Stimulated activated CD8-positive, alpha-beta memory T cell treated with anti-CD3 and anti-CD28 coated beads, Interleukin-4, amount 100 ng/mL, for 24 hours (primary cell): Measurements from ENCODE around the gene COL6A2.
"Not testable (repeated sequence)": the region's sequence is repeated elsewhere in the genome, so short reads cannot be mapped to it uniquely, and the experiment has no call there.

Experiments
- DNase-seq: peaks from one replicate; pipeline ENCODE4 v3.0.0-alpha.2; 2020; ENCODE audit warnings: low read depth

COL6A2 gene

DNA sequence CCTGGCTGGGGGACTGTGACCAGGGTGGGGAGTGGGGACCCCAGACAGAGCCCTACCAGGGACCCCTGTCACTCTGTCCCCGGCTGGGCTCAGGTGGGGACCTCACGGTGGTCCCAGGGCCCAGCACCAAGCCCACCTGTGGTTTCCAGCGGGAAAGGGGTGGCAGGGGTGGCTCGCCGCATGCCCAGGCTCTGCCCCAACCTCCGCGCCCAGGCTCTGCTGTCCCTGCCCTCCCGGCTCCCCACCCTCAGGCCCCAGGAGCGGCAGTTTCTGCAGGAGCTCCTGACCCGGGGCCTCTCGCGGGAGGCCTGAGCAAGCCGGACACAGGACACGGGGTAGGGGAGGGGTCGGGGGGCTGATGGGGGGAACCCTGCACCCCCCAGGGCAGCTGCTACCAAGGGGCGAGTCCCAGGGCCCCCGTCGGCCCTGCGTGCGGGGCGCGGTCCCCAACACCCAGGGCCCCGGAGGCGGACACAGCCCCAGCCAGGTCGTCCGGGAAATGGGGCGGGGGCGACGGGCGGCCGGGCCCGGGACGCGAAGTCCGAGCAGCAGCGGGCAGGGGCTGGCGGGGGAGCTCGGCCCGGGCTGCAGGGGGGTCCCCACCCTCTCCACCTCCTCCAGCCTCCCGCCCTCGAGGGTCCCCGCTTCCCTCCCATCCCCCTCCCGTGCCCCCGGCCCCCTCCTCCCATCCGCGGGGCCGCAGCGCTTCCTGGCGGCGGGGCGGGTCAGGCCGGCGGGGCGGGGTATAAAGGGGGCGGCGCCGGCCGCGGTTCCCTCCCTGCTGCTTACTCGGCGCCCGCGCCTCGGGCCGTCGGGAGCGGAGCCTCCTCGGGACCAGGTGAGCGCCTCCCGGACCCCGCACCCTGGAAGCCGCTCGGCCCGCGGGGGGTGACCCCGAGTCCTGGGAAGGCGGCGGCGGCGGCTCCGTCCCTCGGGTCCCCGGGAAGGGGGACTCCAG lies at the start of gene COL6A2:
COL6A2 (plus strand) TSS at position 777 of the 958 bp plus-strand sequence.
- DNase-seq, result peak; percentile 50

GRCh38 chr21:46048926-46049889 lies 48.7 kb upstream of the COL6A2 start:
- no peak for DNase-seq

DNA sequence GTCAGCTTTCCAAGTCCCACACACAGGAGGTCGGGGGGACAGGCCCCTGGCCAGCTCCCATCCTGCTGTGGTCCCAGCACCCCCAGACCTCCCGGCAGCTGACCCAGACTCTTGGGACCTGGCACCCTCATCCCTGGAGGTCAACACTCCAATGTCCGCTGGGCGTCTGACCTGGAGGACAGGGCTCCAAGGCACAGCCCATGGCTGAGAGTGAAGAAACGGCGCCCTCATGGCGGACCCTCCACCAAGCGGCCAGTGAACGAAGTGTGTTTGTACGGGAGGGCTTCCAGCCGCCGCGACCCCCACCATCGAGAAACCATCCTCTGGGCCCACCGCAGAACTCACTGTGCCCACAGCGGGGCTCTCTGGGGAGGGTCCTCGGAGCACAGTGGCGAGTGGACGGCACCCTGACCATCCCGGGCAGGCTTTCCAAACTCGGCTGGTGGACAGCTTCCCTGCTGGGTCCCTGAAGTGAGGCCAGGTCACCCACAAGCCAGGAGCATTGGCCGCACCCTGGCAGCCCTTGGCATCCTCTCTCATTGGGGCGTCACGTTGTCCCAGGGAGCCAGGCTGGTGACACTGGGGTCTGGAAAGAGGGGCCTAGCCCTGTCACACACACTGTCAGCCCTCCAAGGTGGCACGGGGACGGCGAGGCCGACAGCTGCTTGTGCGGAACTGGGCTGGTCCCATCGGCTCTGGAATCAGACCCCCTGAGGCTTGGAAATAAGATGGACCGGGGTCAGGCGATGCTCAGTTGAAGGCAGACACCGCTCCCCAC lies 47.8 kb upstream of the COL6A2 start:
- no peak for DNase-seq

- no peak for DNase-seq
Observed at GRCh38 chr21:46050668-46051378, 47.1 kb upstream of the COL6A2 start.

DNA sequence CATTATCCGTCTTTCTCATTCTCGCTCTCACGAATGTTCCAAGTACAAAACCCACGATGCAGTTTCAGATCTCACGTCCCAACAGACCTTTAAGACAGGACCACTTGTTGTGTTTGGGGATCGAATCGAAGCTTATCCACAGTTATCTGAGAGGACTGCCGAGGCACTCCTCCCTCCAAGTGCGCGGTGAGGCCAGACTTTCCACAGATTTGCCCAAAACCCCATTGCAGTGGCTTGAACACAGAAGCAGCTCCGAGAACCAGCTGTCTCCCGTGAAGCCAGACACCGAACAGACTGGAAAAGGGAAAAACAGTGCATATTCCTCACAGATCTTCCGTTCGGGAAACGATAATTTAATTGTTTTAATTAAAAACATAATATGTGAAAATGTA lies 46.5 kb upstream of the COL6A2 start:
- DNase-seq, result no peak

DNA sequence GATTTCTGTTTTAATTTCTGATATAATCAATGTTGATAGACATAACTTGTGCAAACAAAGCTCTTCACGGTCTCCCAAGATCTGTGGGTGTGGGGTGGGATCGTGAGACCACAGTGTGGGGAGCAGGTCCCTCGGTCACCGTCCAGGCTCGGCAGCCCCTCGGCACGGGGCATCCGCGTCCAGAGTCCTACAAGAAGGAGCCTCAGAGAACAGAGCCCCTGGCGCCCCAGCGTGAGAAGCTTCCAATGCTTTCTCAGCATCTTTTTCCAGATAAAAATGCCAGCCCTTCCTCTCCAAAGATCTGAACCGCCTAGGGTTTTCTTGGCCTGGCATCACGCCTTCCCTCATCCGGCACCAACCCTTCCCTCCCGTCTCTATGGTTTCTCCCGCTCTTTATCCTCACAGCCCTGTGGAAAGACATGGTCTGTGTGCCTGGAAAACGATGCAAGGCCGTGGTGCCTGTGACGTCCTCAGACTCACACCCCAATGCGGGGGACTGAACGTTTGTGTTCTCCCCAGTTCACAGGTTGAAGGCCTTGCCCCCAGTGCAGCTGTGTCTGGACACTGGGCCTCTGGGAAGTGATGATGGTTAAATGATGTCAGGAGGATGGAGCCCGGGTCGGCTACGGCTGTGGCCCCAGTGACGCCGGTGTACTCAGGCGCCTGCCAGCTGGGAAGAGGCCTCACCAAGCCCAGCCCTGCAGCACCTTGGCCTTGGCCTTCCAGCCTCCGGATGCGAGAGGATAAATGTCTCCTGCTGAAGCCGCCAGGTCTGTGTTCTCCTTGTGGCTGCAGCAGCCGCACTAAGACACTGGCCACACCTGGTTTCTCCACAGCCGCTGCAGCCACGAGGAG lies 45.9 kb upstream of the COL6A2 start:
- DNase-seq, result no peak

GRCh38 chr21:46052703-46053651 lies 44.9 kb upstream of the COL6A2 start:
- peak; percentile 58 for DNase-seq

DNA sequence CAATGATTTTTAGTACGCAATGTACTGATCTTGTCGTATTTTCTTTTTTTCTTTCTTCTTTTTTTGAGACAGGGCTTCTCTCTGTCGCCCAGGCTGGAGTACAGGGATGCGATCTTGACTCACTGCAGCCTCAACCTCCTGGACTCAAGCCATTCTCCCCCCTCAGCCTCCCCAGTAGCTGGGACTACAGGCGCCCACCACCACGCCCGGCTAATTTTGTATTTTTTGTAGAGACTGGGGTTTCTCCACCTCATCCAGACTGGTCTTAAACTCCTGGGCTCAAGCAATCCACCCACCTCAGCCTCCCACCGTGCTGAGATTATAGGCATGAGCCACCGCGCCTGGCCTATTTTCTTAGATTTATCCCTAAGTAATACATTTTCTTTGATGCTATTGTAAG lies 43.9 kb upstream of the COL6A2 start:
- DNase-seq, result no peak

DNA sequence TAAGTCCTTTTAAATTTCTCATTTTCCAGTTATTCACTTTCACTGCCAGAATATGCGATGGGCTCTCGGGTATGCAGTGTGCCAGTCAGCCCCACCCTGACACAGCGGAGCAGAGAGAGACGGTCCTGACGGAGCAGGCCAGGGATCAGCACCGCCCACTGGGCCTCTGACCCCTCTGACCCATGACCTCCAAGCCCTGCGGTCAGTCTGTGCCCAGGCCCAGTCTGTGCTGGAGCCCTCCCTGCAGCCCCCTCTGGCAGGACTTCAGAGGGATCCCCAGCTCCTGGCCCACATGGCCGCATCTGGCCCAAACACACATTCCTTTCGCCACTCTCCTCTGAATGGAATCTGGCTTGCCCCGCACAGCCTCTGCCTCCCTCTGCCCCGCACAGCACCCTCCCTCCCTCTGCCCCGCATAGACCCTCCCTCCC lies 43.4 kb upstream of the COL6A2 start:
- no peak for DNase-seq

GRCh38 chr21:46055863-46056281 lies 42.0 kb upstream of the COL6A2 start:
- no peak for DNase-seq

DNA sequence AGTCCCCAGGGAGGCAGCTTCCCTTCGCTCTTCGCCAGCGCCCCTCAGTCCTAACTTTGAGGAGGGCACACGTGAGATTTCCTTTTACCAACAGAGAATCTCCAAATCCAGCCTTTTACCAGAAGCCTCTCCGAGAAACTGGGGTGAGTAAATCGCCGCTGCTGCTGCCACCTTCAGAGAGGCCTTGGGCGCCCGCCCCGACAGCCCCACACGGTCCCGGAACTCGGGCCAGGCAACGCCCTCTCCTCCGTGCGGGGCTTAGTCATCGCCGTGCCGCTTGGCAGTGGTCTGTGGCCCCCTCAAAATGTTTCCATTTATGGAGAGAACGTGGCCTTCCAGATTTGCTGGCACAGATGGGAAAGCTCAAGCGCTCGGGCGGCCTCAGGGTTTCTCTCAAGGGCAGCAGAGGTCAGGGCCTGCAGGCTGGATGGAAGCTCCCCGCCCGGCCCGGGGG lies 41.4 kb upstream of the COL6A2 start:
- peak; percentile 23 for DNase-seq

GRCh38 chr21:46057111-46057709 lies 40.7 kb upstream of the COL6A2 start:
- peak; percentile 64 for DNase-seq

DNA sequence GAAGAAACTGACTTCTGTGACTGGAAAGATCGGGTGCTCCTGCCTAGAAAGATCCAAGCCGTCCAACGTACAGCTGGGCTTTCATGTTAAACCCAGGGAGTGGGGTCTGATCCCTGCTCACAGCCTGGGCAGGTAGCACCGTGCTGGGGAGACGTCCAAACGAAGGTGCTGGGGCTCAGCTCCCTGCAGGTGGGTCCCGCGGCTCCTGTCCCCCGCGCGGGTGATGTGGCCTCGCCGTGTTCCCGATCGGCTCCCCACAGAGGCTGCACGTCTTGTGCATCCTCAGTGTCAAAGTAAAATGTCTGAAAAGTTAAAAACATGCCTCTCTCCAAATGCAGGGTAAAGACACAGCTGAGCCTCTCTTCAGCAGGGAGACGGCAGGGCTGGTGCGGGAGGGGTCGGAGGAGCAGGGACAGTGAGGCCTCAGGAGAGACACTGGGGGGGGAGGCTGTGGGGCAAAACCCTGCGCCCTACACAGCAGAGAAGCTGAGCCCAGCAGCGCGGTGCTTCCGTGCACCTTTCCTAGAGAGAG lies 40.1 kb upstream of the COL6A2 start:
- DNase-seq, result no peak

- DNase-seq, result no peak
Observed at GRCh38 chr21:46058431-46059145, 39.3 kb upstream of the COL6A2 start.

GRCh38 chr21:46059195-46059594 lies 38.7 kb upstream of the COL6A2 start:
- no peak for DNase-seq

GRCh38 chr21:46059711-46060455 lies 38.0 kb upstream of the COL6A2 start:
- DNase-seq, result not testable (repeated sequence)

DNA sequence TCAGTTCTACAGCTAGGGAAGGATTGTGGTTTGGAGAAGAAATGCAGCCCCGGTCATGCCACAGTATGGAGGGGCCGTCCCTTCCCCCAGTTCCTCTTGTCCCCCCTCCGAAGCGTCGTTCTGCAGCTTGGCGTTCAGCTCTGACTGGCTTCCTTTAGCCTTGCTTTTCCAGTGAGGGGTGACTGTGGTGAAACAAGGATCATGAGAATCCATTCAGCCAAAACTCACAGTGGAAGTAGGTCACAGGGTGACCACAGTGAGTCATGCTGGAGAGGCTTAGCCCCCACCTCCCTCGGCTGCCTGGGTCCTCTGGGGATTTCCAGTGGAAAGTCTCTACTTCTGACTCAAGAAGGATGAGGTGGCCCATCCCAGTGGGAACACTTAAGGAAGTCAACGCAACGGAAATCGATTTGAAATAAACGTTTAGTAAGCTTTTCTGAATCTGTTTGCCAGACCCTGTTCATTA lies 37.3 kb upstream of the COL6A2 start:
- DNase-seq, result peak; percentile 31
